HepG2 (cell line): ENCODE results near the gene SSC4D. TPM values are rescaled to one million over a fixed set of nuclear protein-coding genes. Genes with fewer than 3 reads are reported as not detected.

Source experiments
- ATAC-seq: fragments of 200-7000 bp; cut with Tn5 transposase; 3 replicates; pipeline ENCODE4 v1.9.1; 2020; ENCODE audit warnings: mild to moderate bottlenecking, moderate library complexity
- BruUV-seq: library from RNA; stranded (reverse); fragments of 400-500 nt; replicated peaks from 2 replicates; lab custom pipeline; 2021; lab: Mats Ljungman, UMichigan
- CTCF ChIA-PET: fragments of 300-600 bp; formaldehyde crosslinking; extraction: SDS; loops from one replicate; lab custom pipeline; 2021; ENCODE audit warnings: low total read pairs, inconsistent platforms, low intra/inter-chr PET ratio; lab: Yijun Ruan, JAX
- POLR2A ChIA-PET: fragments of 350-600 bp; sonication (Branson Sonifier 250); formaldehyde crosslinking; loops from one replicate; lab custom pipeline; 2020; ENCODE audit warnings: antibody characterized with exemption, inconsistent platforms; lab: Yijun Ruan, JAX
- DNase-seq: peaks from one replicate; pipeline ENCODE4 v3.0.0-alpha.2; 2015; ENCODE audit warnings: low spot score
- FAIRE-seq: peaks from 3 replicates; lab custom pipeline; 2011; peaks lifted over from hg19 to GRCh38; lab: Jason Lieb, UNC
- H2AFZ ChIP-seq: one replicate; pipeline ENCODE4 v1.6.1; 2011; ENCODE audit warnings: low read length, inconsistent platforms
- H3K27ac ChIP-seq: fragments of 300-600 bp; 3 replicates; pipeline ENCODE4 v1.8.0; 2011; ENCODE audit warnings: mixed run types, mild to moderate bottlenecking, mixed read lengths, low read length, inconsistent platforms; ENCODE audit not compliant: insufficient read depth; ENCODE audit errors: extremely low read length
- H3K27me3 ChIP-seq, 2 experiments: fragments of 200-600 bp in 1 of 2; 2 replicates in 1 of 2; 3 replicates in 1 of 2; pipeline versions ENCODE4 v1.6.0 to v1.8.0; 2011; ENCODE audit warnings: low read length in 2 of 2, mild to moderate bottlenecking in 2 of 2, moderate library complexity in 2 of 2, inconsistent platforms in 1 of 2; ENCODE audit not compliant: insufficient read depth in 2 of 2, control insufficient read depth in 1 of 2
- H3K36me3 ChIP-seq, 2 experiments: fragments of 200-600 bp in 1 of 2; replicated peaks in 1 of 2; 2 replicates in 1 of 2; 3 replicates in 1 of 2; pipeline versions ENCODE4 v1.5.1 to v1.8.0; 2011; ENCODE audit warnings: low read length in 2 of 2, inconsistent platforms in 1 of 2; ENCODE audit not compliant: insufficient read depth in 2 of 2, control insufficient read depth in 1 of 2
- H3K4me1 ChIP-seq: 2 replicates; pipeline ENCODE4 v1.5.1; 2012; ENCODE audit warnings: low read length, inconsistent platforms; ENCODE audit not compliant: insufficient read depth
- H3K4me2 ChIP-seq: 2 replicates; pipeline ENCODE4 v1.6.0; 2011; ENCODE audit warnings: low read depth, low read length, inconsistent platforms
- H3K4me3 ChIP-seq, 3 experiments: fragments of 200-600 bp in 1 of 3; sonication (generic), shearing (Covaris generic) in 1 of 3; replicated peaks in 1 of 3; 2 replicates each; pipeline ENCODE4 v1.5.1; 2011 to 2016; ENCODE audit warnings: low read length in 3 of 3, inconsistent platforms in 2 of 3, low read depth in 2 of 3, mild to moderate bottlenecking in 2 of 3, control low read depth in 1 of 3, mixed read lengths in 1 of 3; ENCODE audit not compliant: insufficient read depth in 1 of 3
- H3K79me2 ChIP-seq: one replicate; pipeline ENCODE4 v1.6.1; 2011; ENCODE audit warnings: low read length, inconsistent platforms; ENCODE audit not compliant: insufficient read depth
- H3K9ac ChIP-seq: 2 replicates; pipeline ENCODE4 v1.6.0; 2011; ENCODE audit warnings: mild to moderate bottlenecking, low read depth, low read length, inconsistent platforms; ENCODE audit not compliant: insufficient read depth
- H3K9me3 ChIP-seq: 2 replicates; pipeline ENCODE4 v1.5.1; 2012; ENCODE audit warnings: mild to moderate bottlenecking, low read length
- H4K20me1 ChIP-seq: 2 replicates; pipeline ENCODE4 v1.6.0; 2011; ENCODE audit warnings: inconsistent platforms, mild to moderate bottlenecking, low read length, moderate library complexity; ENCODE audit not compliant: insufficient read depth
- ETV5 ChIP-seq: IDR thresholded peaks from 2 replicates; pipeline ENCODE4 v1.6.1; 2018; ENCODE audit warnings: missing biosample characterization, missing genetic modification reagents, inconsistent platforms, borderline replicate concordance
- HNF4A ChIP-seq: sonication (generic); formaldehyde crosslinking; IDR thresholded peaks from 2 replicates; pipeline ENCODE4 v1.4.0; 2020; ENCODE audit warnings: missing genetic modification reagents
- SIN3A ChIP-seq: IDR thresholded peaks from 2 replicates; pipeline ENCODE4 v1.6.1; 2011; ENCODE audit warnings: low read depth, mild to moderate bottlenecking, control low read depth, low read length, borderline replicate concordance
- SP5 ChIP-seq: IDR thresholded peaks from 2 replicates; pipeline ENCODE4 v1.6.1; 2016; ENCODE audit warnings: low read depth, borderline replicate concordance
- STAG1 ChIP-seq: sonication (generic); formaldehyde crosslinking; IDR thresholded peaks from 2 replicates; pipeline ENCODE4 v1.4.0; 2020; ENCODE audit warnings: missing genetic modification reagents
- TCF12 ChIP-seq, 2 experiments: fragments of 450-650 bp in 1 of 2; sonication (generic) in 1 of 2; formaldehyde crosslinking in 1 of 2; IDR thresholded peaks; 2 replicates each; pipeline versions ENCODE4 v1.6.1 to v1.8.0; 2017 to 2022; ENCODE audit warnings: antibody characterized with exemption in 1 of 2, mild to moderate bottlenecking in 1 of 2, missing genetic modification reagents in 1 of 2, moderate library complexity in 1 of 2
- ZFY ChIP-seq: sonication (generic); formaldehyde crosslinking; IDR thresholded peaks from 2 replicates; pipeline ENCODE4 v1.4.0; 2020; ENCODE audit warnings: missing genetic modification reagents
- WGBS: methylation state at CpG from one replicate; pipeline ENCODE4 v1.1.6; 2017; ENCODE audit warnings: low lambda C conversion rate; 5-methylcytosine and 5-hydroxymethylcytosine counted together
- in situ Hi-C: cut with HindIII; loops from 2 replicates; pipeline ENCODE4 v1.10.0; 2017; ENCODE audit warnings: low pct_unique_long_range_greater_than_20kb; ENCODE audit not compliant: extremely low pct_ligation_motif_present
- intact Hi-C: fragments of 100-400 bp; cut with micrococcal nuclease; formaldehyde crosslinking; loops from one replicate; pipeline ENCODE4 v1.10.0; 2022; ENCODE audit not compliant: unreplicated experiment
- polyA plus RNA-seq, 8 experiments: library from polyadenylated mRNA; depleted of rRNA in 3 of 8; stranded (reverse) in 7 of 8; unstranded in 1 of 8; fragments of >200 nt; fragmentation: Illumina TruSeq in 4 of 8; extraction: Trizol in 4 of 8; gene quantifications; 2 replicates each; pipeline versions ENCODE4 v1.2.1 to v1.2.3, GENCODE V29; 2011 to 2016; ENCODE audit warnings: low read depth in 4 of 8, missing spikeins in 1 of 8, mixed read lengths in 1 of 8; ENCODE audit not compliant: insufficient read depth in 1 of 8
- total RNA-seq, 5 experiments: library from RNA; depleted of rRNA; stranded (reverse); fragments of >200 nt; fragmentation: Illumina TruSeq; extraction: Trizol; gene quantifications; 2 replicates each; pipeline ENCODE4 v1.2.3, GENCODE V29; 2016; ENCODE audit warnings: low read depth in 1 of 5

SSC4D gene
- total and polyA plus RNA-seq, 2 of the 13 experiments (the other 11 are each of a cell fraction or from before 2014, with no cell fraction given): 33.3 to 63.8 TPM

DNA sequence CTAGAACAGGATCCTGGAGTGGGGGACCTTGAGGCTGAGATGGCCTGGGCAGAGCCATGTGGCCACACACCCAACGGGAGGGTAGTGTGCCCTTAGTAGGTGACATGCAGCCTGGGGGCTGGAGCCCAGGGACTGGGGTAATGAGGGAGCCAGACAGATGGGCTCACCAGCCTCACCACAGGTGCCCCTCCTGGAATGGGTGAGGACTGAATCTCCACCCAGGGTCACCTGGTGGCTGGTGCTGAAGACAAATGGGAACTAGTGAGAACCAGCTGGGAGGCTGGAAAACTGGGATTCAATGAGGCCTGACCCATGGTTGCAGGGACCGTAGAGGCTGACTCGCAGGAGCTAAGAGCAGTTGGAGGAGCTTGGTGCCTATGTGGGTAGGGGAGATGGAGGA lies 21.3 kb upstream of the SSC4D start:
- DNase-seq (no peak), FAIRE-seq (no peak), ATAC-seq (no peak)
- Histone ChIP-seq H3K4me3 (no peak overlapping the region), H3K4me1 (peaks cover 15% of the 10 kb centered on the region; the same call in 1 of the 2 replicates), H3K79me2 (no peaks in the 10 kb centered on the region), H3K27ac (no peak overlapping the region), H4K20me1 (no peaks in the 10 kb centered on the region), H3K27me3 (peaks cover 0 to 8% of the 10 kb centered on the region in 2 experiments; a peak in 2 of 5 replicates), H3K36me3 (no peaks in the 10 kb centered on the region), H3K9ac (no peak overlapping the region), H2AFZ (no peak overlapping the region), H3K9me3 (no peaks in the 10 kb centered on the region), H3K4me2 (no peak overlapping the region)
- WGBS: 83% methylated on average over 2 of the region's 3 CpGs
- intact Hi-C loops (no loop called here), in situ Hi-C loops (no loop called here)
- CTCF ChIA-PET: no interaction called here
- no TSS peak for BruUV-seq
- POLR2A ChIA-PET: no interaction called here
- TF ChIP-seq STAG1 (CRISPR knock-in tag) (no peak), SIN3A (no peak)

GRCh38 chr7:76430211-76430610 lies 20.7 kb upstream of the SSC4D start:
- Histone ChIP-seq H3K36me3 (no peaks in the 10 kb centered on the region), H3K4me1 (peaks cover 15% of the 10 kb centered on the region; the same call in 1 of the 2 replicates), H3K4me2 (no peak overlapping the region), H3K27me3 (peaks cover under 1 to 11% of the 10 kb centered on the region in 2 experiments; a peak in 2 of 5 replicates), H3K4me3 (no peak overlapping the region), H3K9me3 (no peaks in the 10 kb centered on the region)
- no TSS peak for BruUV-seq
- DNase-seq: no peak
- 75% methylated on average over 4 of the region's 9 CpGs for whole genome bisulfite sequencing
- TF ChIP-seq ETV5 (no peak), HNF4A (peak; percentile 45; the same call in 1 of the 2 replicates), TCF12 (IDR thresholded peaks at IDR 0.05) (no peak), TCF12 (CRISPR knock-in tag; IDR thresholded peaks at IDR 0.05) (no peak), SP5 (CRISPR knock-in tag) (no peak), ZFY (0 out of 2 replicates have a peak, but pooled peaks have one; percentile 31)
- TF ChIP-seq, all 625 proteins: peak for 2
- ChIA-PET POLR2A (no interaction called here), CTCF (no interaction called here)
- in situ Hi-C loops (no loop called here), intact Hi-C loops (no loop called here)
- FAIRE-seq: no peak
- no peak overlapping the region for H3K9ac ChIP-seq
- no peak overlapping the region for H2AFZ ChIP-seq
- H3K27ac ChIP-seq: no peak overlapping the region
- H3K79me2 ChIP-seq: no peaks in the 10 kb centered on the region
- no peak for ATAC-seq
- H4K20me1 ChIP-seq: no peaks in the 10 kb centered on the region
